Measurements from ENCODE around the gene DOK1.
"Not testable (repeated sequence)": the region's sequence is repeated elsewhere in the genome, so short reads cannot be mapped to it uniquely, and the experiment has no call there.

The DOK1 gene

GRCh38 chr2:74548900-74549826 lies 5.4 kb upstream of the DOK1 start:
- DNase-seq, result no peak

- DNase-seq, result no peak
Observed at GRCh38 chr2:74550231-74550630, 4.3 kb upstream of the DOK1 start.

GRCh38 chr2:74551530-74551929 lies 3.0 kb upstream of the DOK1 start:
- no peak for DNase-seq

- no peak for DNase-seq
Observed at GRCh38 chr2:74551942-74552913, 2.3 kb upstream of the DOK1 start.

GRCh38 chr2:74552914-74553811 lies 1.4 kb upstream of the DOK1 start:
- no peak for DNase-seq

- peak; percentile 62 for DNase-seq
Observed at GRCh38 chr2:74554820-74555531, 456 bp downstream of the DOK1 start.

- no peak for DNase-seq
Observed at GRCh38 chr2:74555610-74556103, 1.1 kb downstream of the DOK1 start.

GRCh38 chr2:74556159-74556558 lies 1.6 kb downstream of the DOK1 start:
- no peak for DNase-seq

- no peak for DNase-seq
Observed at GRCh38 chr2:74556831-74557370, 2.4 kb downstream of the DOK1 start.

GRCh38 chr2:74558284-74559230 lies 4.0 kb downstream of the DOK1 start:
- no peak for DNase-seq

GRCh38 chr2:74559912-74560311 lies 5.4 kb downstream of the DOK1 start:
- DNase-seq, result no peak

GRCh38 chr2:74560591-74560990 lies 6.1 kb downstream of the DOK1 start:
- no peak for DNase-seq

GRCh38 chr2:74561022-74561421 lies 6.5 kb downstream of the DOK1 start:
- not testable (repeated sequence) for DNase-seq

- no peak for DNase-seq
Observed at GRCh38 chr2:74562126-74562775, 7.7 kb downstream of the DOK1 start.

GRCh38 chr2:74564222-74564621 lies 9.7 kb downstream of the DOK1 start:
- no peak for DNase-seq

GRCh38 chr2:74566076-74566753 lies 11.7 kb downstream of the DOK1 start:
- no peak for DNase-seq

- DNase-seq, result no peak
Observed at GRCh38 chr2:74566754-74567085, 12.2 kb downstream of the DOK1 start.

GRCh38 chr2:74567881-74568280 lies 13.4 kb downstream of the DOK1 start:
- no peak for DNase-seq

- DNase-seq, result no peak
Observed at GRCh38 chr2:74569686-74570085, 15.2 kb downstream of the DOK1 start.

Data from CD4-positive, alpha-beta T cell treated with Interleukin-17A for 4 hours (primary cell).